ENCODE data around the gene TGM1. TPM values are rescaled to one million over a fixed set of nuclear protein-coding genes. Genes with fewer than 3 reads are reported as not detected.
A peak's percentile ranks its signal among the peaks of the same experiment; 100 is the strongest.

Gene TGM1
- polyA plus RNA-seq, 2 of the 4 experiments (the other 2 are of a cell fraction) = 0.61 to 1.3 TPM

GRCh38 chr14:24233538-24233866, 29.5 kb downstream of the TGM1 start:
- POLR2A ChIA-PET = interaction anchor here (1.3 kb wide), 1 partner anchor 9 kb away, joined by 7 read pairs; the partner anchor contains the start of gene TINF2
- peak overlapping the region; percentile 85 to 96; a peak in 4 of 6 replicates for H3K27ac ChIP-seq

GRCh38 chr14:24232645-24233537, 30.1 kb downstream of the TGM1 start, which contains the start of gene GMPR2:
GMPR2 (plus strand) TSS chr14:24232929; CDS start chr14:24233254, 325 bp downstream.
- 7% methylated on average over 26 of the region's 38 CpGs for WGBS (ENCODE audit: missing lambda C conversion rate)
- DNase-seq (ENCODE audit: low read depth in 1 of 2, low spot score in 1 of 2) = peak in 1 of 2 experiments; percentile 68
- FAIRE-seq = no peak
- TF ChIP-seq TP53 (CRISPR knock-in tag; IDR thresholded peaks at IDR 0.05) (0 out of 2 replicates have a peak, but pooled peaks have one; percentile 38), JUN (IDR thresholded peaks at IDR 0.05) (peak; percentile 44 to 51; a peak in 3 of 5 replicates), PHF8 (IDR thresholded peaks at IDR 0.05; ENCODE audit: borderline replicate concordance, low read depth) (peak; percentile 34; the same call in 1 of the 2 replicates), ATOH8 (CRISPR knock-in tag; IDR thresholded peaks at IDR 0.05; ENCODE audit: low read depth) (no peak; the same call in 1 of the 2 replicates), HOXB13 (CRISPR knock-in tag; IDR thresholded peaks at IDR 0.05; ENCODE audit: low read depth) (0 out of 2 replicates have a peak, but pooled peaks have one; percentile 21), SREBF2 (IDR thresholded peaks at IDR 0.05) (no peak), MAX (IDR thresholded peaks at IDR 0.05) (peak; percentile 64)
- POLR2A ChIA-PET = interaction anchor here (1.0 kb wide), 1 partner anchor 9 kb away, joined by 5 read pairs; the partner anchor contains the start of gene TINF2
- Histone ChIP-seq H3K9me3 (no peaks in the 10 kb centered on the region), H3K4me1 (peaks cover 18% of the 10 kb centered on the region), H3K27ac (peak within 1 kb of the TSS; percentile 85 to 96), H3K4me2 (peak within 1 kb of the TSS; percentile 94), H3K4me3 (peak within 1 kb of the TSS; percentile 73)
- CTCF ChIA-PET = interaction anchor here (0.5 to 1.9 kb wide), 5 partner anchors 9 to 64 kb away, joined by 3 to 12 read pairs (median 4); partner anchors contain the start of genes MDP1, RABGGTA and TINF2
- peak; percentile 80 to 82 for ATAC-seq

More at GRCh38 chr14:24233538-24233866, 29.5 kb downstream of the TGM1 start:
- ATAC-seq (peak; percentile 13 to 14; a peak in 2 of 6 replicates), DNase-seq (ENCODE audit: low read depth in 1 of 2, low spot score in 1 of 2) (peak in 1 of 2 experiments; percentile 21), FAIRE-seq (no peak)
- peak overlapping the region; percentile 82 for H3K4me2 ChIP-seq
- no peak for TF ChIP-seq KDM5A (IDR thresholded peaks at IDR 0.05)
- TF ChIP-seq MAFK (IDR thresholded peaks at IDR 0.05; ENCODE audit: partially characterized antibody) = no peak
- TF ChIP-seq RNF2 (IDR thresholded peaks at IDR 0.05; ENCODE audit: borderline replicate concordance, low read depth) = no peak
- TF ChIP-seq ZFP36 (IDR thresholded peaks at IDR 0.05; ENCODE audit: borderline replicate concordance, partially characterized antibody) = no peak
- TF ChIP-seq ELK1 (IDR thresholded peaks at IDR 0.05; ENCODE audit: low read depth, low read length) = no peak
- TF ChIP-seq, protein P1, sequence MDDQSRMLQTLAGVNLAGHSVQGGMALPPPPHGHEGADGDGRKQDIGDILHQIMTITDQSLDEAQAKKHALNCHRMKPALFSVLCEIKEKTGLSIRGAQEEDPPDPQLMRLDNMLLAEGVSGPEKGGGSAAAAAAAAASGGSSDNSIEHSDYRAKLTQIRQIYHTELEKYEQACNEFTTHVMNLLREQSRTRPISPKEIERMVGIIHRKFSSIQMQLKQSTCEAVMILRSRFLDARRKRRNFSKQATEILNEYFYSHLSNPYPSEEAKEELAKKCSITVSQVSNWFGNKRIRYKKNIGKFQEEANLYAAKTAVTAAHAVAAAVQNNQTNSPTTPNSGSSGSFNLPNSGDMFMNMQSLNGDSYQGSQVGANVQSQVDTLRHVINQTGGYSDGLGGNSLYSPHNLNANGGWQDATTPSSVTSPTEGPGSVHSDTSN (IDR thresholded peaks at IDR 0.05) = no peak
- no peak for TF ChIP-seq FOSB (CRISPR knock-in tag; IDR thresholded peaks at IDR 0.05)
- no peak for TF ChIP-seq HEYL (CRISPR knock-in tag; IDR thresholded peaks at IDR 0.05)
- no peak for TF ChIP-seq NFE2L2 (conservative IDR thresholded peaks at IDR 0.05; ENCODE audit: low read length)
- no peak for TF ChIP-seq CHD4 (IDR thresholded peaks at IDR 0.05; ENCODE audit: borderline replicate concordance)
- H3K9me3 ChIP-seq = no peaks in the 10 kb centered on the region
- peak overlapping the region; percentile 73 for H3K4me3 ChIP-seq
- WGBS (ENCODE audit: missing lambda C conversion rate) = 86% methylated on average over 2 of the region's 2 CpGs
- peaks cover 18% of the 10 kb centered on the region for H3K4me1 ChIP-seq
- CTCF ChIA-PET = interaction anchor here (1.1 to 1.9 kb wide), 4 partner anchors 9 to 64 kb away, joined by 4 to 12 read pairs (median 4); partner anchors contain the start of genes MDP1, RABGGTA and TINF2
